ENCODE measurements around the gene FFAR1.

Gene FFAR1

GRCh38 chr19:35316560-35316959 is 31.1 kb upstream of the FFAR1 start:
- no peak for DNase-seq

GRCh38 chr19:35317464-35318043 is 30.1 kb upstream of the FFAR1 start:
- no peak for DNase-seq

GRCh38 chr19:35318679-35319448 is 28.8 kb upstream of the FFAR1 start:
- DNase-seq = no peak

GRCh38 chr19:35320065-35320713 is 27.5 kb upstream of the FFAR1 start:
- no peak for DNase-seq

GRCh38 chr19:35321291-35321690 is 26.4 kb upstream of the FFAR1 start:
- no peak for DNase-seq

- no peak for DNase-seq
Measured at GRCh38 chr19:35322014-35322413, 25.7 kb upstream of the FFAR1 start.

GRCh38 chr19:35327642-35328041 is 20.1 kb upstream of the FFAR1 start:
- DNase-seq = peak in 1 of 2 experiments; percentile 49

GRCh38 chr19:35328851-35329285 is 18.8 kb upstream of the FFAR1 start, which contains the start of gene CD22:
Gene CD22 (plus strand): TSS chr19:35329187. CDS start chr19:35332041, 2,854 bp downstream.
- no peak for DNase-seq

GRCh38 chr19:35329323-35329722 is 18.4 kb upstream of the FFAR1 start:
- no peak for DNase-seq

GRCh38 chr19:35330475-35330874 is 17.2 kb upstream of the FFAR1 start:
- DNase-seq = peak in 1 of 2 experiments; percentile 60

GRCh38 chr19:35331551-35332214 is 16.0 kb upstream of the FFAR1 start:
- no peak for DNase-seq

- no peak for DNase-seq
Measured at GRCh38 chr19:35332817-35333216, 14.9 kb upstream of the FFAR1 start.

- DNase-seq = no peak
Measured at GRCh38 chr19:35334144-35334753, 13.5 kb upstream of the FFAR1 start.

- DNase-seq = no peak
Measured at GRCh38 chr19:35336166-35336955, 11.3 kb upstream of the FFAR1 start.

- DNase-seq = no peak
Measured at GRCh38 chr19:35337097-35337983, 10.4 kb upstream of the FFAR1 start.

GRCh38 chr19:35337984-35338296 is 9.8 kb upstream of the FFAR1 start:
- no peak for DNase-seq

- no peak for DNase-seq
Measured at GRCh38 chr19:35340431-35340830, 7.3 kb upstream of the FFAR1 start.

- DNase-seq = no peak
Measured at GRCh38 chr19:35341006-35341405, 6.7 kb upstream of the FFAR1 start.

- DNase-seq = no peak
Measured at GRCh38 chr19:35341565-35342225, 6.0 kb upstream of the FFAR1 start.

- DNase-seq = no peak
Measured at GRCh38 chr19:35342430-35342829, 5.3 kb upstream of the FFAR1 start.

All from NCI-H526 (cell line).